ENCODE data around the gene SENP2. TPM values are rescaled to one million over a fixed set of nuclear protein-coding genes. Genes with fewer than 3 reads are reported as not detected.

The SENP2 gene
- total RNA-seq, 2 experiments from 2014 or later = 29.2 to 29.6 TPM

DNA sequence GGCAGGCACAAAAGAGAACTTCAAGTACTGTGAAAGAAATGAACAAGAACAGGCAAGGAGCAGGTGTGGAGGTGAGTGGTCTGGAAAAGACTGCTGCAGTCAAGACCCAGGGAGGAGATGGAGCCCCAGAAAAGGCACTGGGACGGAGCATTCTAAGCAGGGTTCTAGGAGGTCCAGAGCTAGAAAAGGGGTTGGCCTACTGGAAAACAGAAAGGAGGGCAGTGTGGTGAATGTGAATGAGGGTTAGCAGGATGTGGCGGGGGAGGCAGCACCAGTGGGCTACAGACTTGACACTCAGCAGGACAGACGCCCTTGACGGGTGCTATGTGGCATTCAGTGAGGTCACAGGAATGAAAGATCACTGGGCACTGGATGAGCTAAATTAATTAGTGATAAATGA lies 75.7 kb downstream of the SENP2 start:
- POLR2A ChIA-PET = no interaction called here
- no peak overlapping the region for H3K27ac Mint-ChIP-seq
- H3K4me1 Mint-ChIP-seq (ENCODE audit: low read depth) = no peaks in the 10 kb centered on the region
- no peaks in the 10 kb centered on the region for H3K9me3 Mint-ChIP-seq
- CTCF ChIA-PET = interaction anchor here (1.5 to 7.5 kb wide), 6 partner anchors 10 to 953 kb away, joined by 5 to 100 read pairs (median 29); no protein-coding TSS in a partner anchor
- H3K27me3 Mint-ChIP-seq = peaks cover 12% of the 10 kb centered on the region
- no peak overlapping the region for H3K4me3 Mint-ChIP-seq
- no peak for DNase-seq
- no peaks in the 10 kb centered on the region for H3K36me3 Mint-ChIP-seq
- intact Hi-C loops (cut with micrococcal nuclease) = no loop called here

DNA sequence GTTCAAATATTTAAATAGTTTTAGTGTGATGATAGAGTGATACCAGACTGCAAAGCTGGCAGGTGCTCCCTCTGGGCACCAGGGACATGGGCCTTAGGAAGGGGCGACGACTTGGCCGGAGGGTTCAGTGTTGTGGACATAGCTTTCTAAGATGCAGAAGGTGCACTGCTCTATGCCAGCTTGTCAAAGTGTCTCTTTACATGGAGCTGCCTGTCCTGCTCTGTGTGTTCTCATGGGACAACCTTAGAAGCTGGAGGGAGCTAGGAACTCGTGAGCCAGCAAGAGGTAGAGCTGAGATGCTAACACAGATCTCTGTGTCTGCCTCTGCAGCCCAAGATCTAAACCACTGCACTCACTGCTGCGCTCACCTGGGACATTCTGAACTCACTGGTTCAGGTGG lies 77.8 kb downstream of the SENP2 start:
- POLR2A ChIA-PET = no interaction called here
- Mint-ChIP-seq H3K9me3 (no peaks in the 10 kb centered on the region), H3K4me3 (no peak overlapping the region), H3K27me3 (peaks cover 14% of the 10 kb centered on the region), H3K27ac (no peak overlapping the region), H3K36me3 (no peaks in the 10 kb centered on the region), H3K4me1 (ENCODE audit: low read depth) (no peaks in the 10 kb centered on the region)
- CTCF ChIA-PET = interaction anchor here (1.2 kb wide), 1 partner anchor 15 kb away, joined by 3 read pairs; no protein-coding TSS in a partner anchor
- intact Hi-C loops (cut with micrococcal nuclease) = no loop called here
- no peak for DNase-seq

DNA sequence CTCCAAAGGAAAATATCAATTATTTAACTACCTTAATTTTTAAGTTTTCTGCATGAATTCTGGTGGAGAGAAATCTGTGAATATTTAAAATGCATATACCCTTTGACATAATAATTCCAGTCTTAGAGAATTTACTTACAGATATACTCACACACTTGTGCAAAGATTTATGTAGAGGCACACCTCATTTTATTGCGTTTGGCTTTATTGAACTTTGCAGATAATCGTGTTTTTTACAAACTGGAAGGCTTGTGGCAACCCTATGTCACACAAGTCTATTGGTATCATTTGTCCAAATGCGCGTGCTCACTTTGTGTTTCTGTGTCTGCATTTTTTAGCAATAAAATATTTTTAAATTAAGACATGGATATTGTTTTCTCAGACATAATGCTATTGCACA lies 81.5 kb downstream of the SENP2 start:
- Mint-ChIP-seq H3K9me3 (no peaks in the 10 kb centered on the region), H3K4me1 (ENCODE audit: low read depth) (no peaks in the 10 kb centered on the region), H3K27me3 (peaks cover 12% of the 10 kb centered on the region), H3K27ac (no peak overlapping the region), H3K4me3 (no peak overlapping the region), H3K36me3 (no peaks in the 10 kb centered on the region)
- ChIA-PET CTCF (no interaction called here), POLR2A (no interaction called here)
- DNase-seq = no peak
- intact Hi-C loops (cut with micrococcal nuclease) = no loop called here

DNA sequence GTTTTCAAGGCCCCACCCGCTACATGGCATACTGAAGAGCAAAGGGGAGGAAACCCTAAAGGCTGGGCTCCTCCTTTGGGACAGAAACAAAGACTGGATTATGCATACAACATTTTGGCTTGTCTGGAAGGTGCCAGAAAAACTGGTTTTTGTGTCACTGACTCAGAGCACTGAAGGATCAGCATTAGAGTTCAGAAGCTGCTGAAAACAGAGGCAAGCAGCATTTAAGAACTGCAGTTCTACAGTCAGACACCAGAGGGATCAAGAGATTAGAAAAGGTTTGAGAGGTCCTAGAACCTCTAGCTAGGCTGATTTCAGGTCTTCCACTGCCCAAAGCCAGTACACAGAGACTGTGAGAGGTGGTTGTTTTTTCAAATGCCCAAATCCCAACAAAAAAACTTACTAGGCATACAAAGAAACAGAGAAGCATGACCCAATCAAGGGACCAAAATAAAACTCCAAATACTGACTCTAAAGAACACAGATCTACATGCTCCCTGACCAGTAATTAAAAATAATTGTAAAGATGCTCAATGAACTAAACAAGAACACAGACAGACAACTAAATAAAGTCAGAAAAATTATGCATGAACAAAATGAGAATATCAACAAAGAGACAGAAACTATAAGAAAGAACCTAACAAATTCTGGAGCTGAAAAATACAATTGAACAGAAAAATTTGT lies 91.2 kb downstream of the SENP2 start:
- no peak overlapping the region for H3K27ac Mint-ChIP-seq
- H3K4me3 Mint-ChIP-seq = no peak overlapping the region
- POLR2A ChIA-PET = no interaction called here

DNA sequence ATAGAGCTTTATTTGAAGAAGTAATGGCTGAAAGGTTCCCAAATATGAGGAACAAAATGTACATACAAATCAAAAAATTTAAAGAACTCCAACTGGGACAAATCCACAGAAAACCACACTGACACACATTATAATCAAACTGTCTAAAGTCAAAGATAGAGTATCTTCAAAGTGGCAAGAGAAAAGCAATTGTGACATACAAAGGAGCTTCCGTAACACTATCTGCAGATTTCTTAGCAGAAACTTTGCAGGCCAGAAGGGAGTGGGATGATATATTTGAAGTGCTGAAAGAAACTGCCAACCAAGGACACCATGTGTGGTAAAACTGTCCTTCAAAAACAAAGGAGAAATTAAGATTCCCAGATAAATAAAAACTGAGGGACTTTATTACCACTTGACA lies 91.9 kb downstream of the SENP2 start:
- Mint-ChIP-seq H3K9me3 (peaks cover 15% of the 10 kb centered on the region), H3K36me3 (no peaks in the 10 kb centered on the region), H3K4me3 (no peak overlapping the region), H3K27ac (no peak overlapping the region), H3K4me1 (ENCODE audit: low read depth) (no peaks in the 10 kb centered on the region), H3K27me3 (peaks cover 21% of the 10 kb centered on the region)
- no peak for DNase-seq
- ChIA-PET CTCF (interaction anchor here (1.2 to 10.2 kb wide), 7 partner anchors 14 to 90 kb away, joined by 3 to 73 read pairs (median 3); no protein-coding TSS in a partner anchor), POLR2A (no interaction called here)
- intact Hi-C loops (cut with micrococcal nuclease) = no loop called here

More for the DNA sequence above, 91.2 kb downstream of the SENP2 start:
- intact Hi-C loops (cut with micrococcal nuclease) = loop anchor here (1.0 kb wide), 1 partner anchor 91 kb away; no protein-coding TSS in a partner anchor
- H3K27me3 Mint-ChIP-seq = peaks cover 21% of the 10 kb centered on the region
- CTCF ChIA-PET = interaction anchor here (1.0 to 10.2 kb wide), 8 partner anchors 17 to 250 kb away, joined by 3 to 73 read pairs (median 3); no protein-coding TSS in a partner anchor
- H3K9me3 Mint-ChIP-seq = peaks cover 15% of the 10 kb centered on the region
- no peaks in the 10 kb centered on the region for H3K36me3 Mint-ChIP-seq
- no peak for DNase-seq
- H3K4me1 Mint-ChIP-seq (ENCODE audit: low read depth) = no peaks in the 10 kb centered on the region

DNA sequence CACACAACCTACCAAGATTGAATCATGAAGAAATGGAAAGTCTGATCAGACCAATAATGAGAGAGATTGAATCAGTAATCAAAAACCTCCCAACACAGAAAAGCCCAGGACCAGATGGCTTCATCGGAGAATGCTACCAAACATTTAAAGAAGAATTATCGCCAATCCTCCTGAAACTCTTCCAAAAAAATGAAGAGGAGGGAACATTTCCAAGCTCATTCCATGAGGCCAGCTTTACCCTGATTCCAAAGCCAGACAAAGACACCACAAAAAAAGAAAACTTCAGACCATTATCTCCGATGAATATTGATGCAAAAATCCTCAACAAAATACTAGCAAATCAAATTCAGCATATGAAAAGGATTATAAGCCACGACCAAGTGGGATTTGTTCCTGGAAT lies 94.1 kb downstream of the SENP2 start:
- peaks cover 14% of the 10 kb centered on the region for H3K27me3 Mint-ChIP-seq
- intact Hi-C loops (cut with micrococcal nuclease) = no loop called here
- H3K4me1 Mint-ChIP-seq (ENCODE audit: low read depth) = no peaks in the 10 kb centered on the region
- H3K36me3 Mint-ChIP-seq = no peaks in the 10 kb centered on the region
- DNase-seq = no peak
- H3K4me3 Mint-ChIP-seq = no peak overlapping the region
- CTCF ChIA-PET = interaction anchor here (1.4 to 1.8 kb wide), 2 partner anchors 20 to 88 kb away, joined by 4 to 5 read pairs; no protein-coding TSS in a partner anchor
- peaks cover 15% of the 10 kb centered on the region for H3K9me3 Mint-ChIP-seq
- H3K27ac Mint-ChIP-seq = no peak overlapping the region
- POLR2A ChIA-PET = no interaction called here

Other genes starting within 250 kb of the SENP2 start
- 10 to 100 TPM; 10.6 to 12.4 TPM for gene MAP3K13, start 223.2 kb upstream of the SENP2 start, total RNA-seq
- gene TMEM41A, start 87.3 kb upstream of the SENP2 start, total RNA-seq = 10 to 100 TPM; 16.2 to 16.8 TPM
- gene LIPH, start 33.7 kb upstream of the SENP2 start, total RNA-seq = not detected
- gene IGF2BP2, start 238.7 kb downstream of the SENP2 start, total RNA-seq = under 1 TPM; 0.29 to 0.55 TPM

Data from activated CD4-positive, alpha-beta memory T cell treated with anti-CD3 and anti-CD28 coated beads for 36 hours (primary cell).